GM23338 (cell line): ENCODE results near the gene KLHL18. TPM values are rescaled to one million over a fixed set of nuclear protein-coding genes. Genes with fewer than 3 reads are reported as not detected.

Experiments
- ATAC-seq: fragments of 200-7000 bp; cut with Tn5 transposase; 3 replicates; pipeline ENCODE4 v1.9.1; 2020
- DNase-seq: peaks from one replicate; pipeline ENCODE4 v3.0.0-alpha.2; 2015; ENCODE audit warnings: low spot score
- H2AFZ ChIP-seq: fragments of 200-600 bp; sonication (generic); 2 replicates; pipeline ENCODE4 v1.8.0; 2016; ENCODE audit warnings: antibody characterized with exemption, mild to moderate bottlenecking, moderate library complexity
- H3F3A ChIP-seq: fragments of 200-600 bp; sonication (generic); replicated peaks from 2 replicates; pipeline ENCODE4 v1.8.0; 2017; ENCODE audit warnings: antibody characterized with exemption, mixed run types, low read depth
- H3K27ac ChIP-seq: fragments of 200-600 bp; sonication (generic); 2 replicates; pipeline ENCODE4 v1.6.1; 2016; ENCODE audit warnings: low read depth
- H3K27me3 ChIP-seq: fragments of 200-600 bp; sonication (generic); 2 replicates; pipeline ENCODE4 v1.8.0; 2016; ENCODE audit warnings: mild to moderate bottlenecking, mixed run types, moderate library complexity; ENCODE audit not compliant: insufficient read depth
- H3K36me3 ChIP-seq: fragments of 200-600 bp; sonication (generic); 2 replicates; pipeline ENCODE4 v1.8.0; 2016; ENCODE audit warnings: mild to moderate bottlenecking; ENCODE audit not compliant: insufficient read depth
- H3K4me1 ChIP-seq: fragments of 200-600 bp; sonication (generic); 2 replicates; pipeline ENCODE4 v1.8.0; 2016; ENCODE audit warnings: mild to moderate bottlenecking, moderate library complexity; ENCODE audit not compliant: insufficient read depth
- H3K4me2 ChIP-seq: fragments of 200-600 bp; sonication (generic); 2 replicates; pipeline ENCODE4 v1.7.1; 2017; ENCODE audit warnings: mixed run types
- H3K4me3 ChIP-seq: fragments of 200-600 bp; sonication (generic); 2 replicates; pipeline ENCODE4 v1.6.1; 2016; ENCODE audit warnings: mixed run types
- H3K79me2 ChIP-seq: fragments of 200-600 bp; sonication (generic); replicated peaks from 2 replicates; pipeline ENCODE4 v1.8.0; 2017; ENCODE audit warnings: mild to moderate bottlenecking; ENCODE audit not compliant: insufficient read depth
- H3K9me2 ChIP-seq: fragments of 200-600 bp; sonication (generic); 2 replicates; pipeline ENCODE4 v1.8.0; 2017; ENCODE audit not compliant: insufficient read depth
- H4K20me1 ChIP-seq: fragments of 200-600 bp; sonication (generic); replicated peaks from 2 replicates; pipeline ENCODE4 v1.8.0; 2017; ENCODE audit warnings: mild to moderate bottlenecking; ENCODE audit not compliant: insufficient read depth
- H3K27ac Mint-ChIP-seq: 2 replicates; pipeline ENCODE4 v1.8.0; 2020; ENCODE audit warnings: inconsistent platforms, mild to moderate bottlenecking, moderate library complexity, mixed read lengths
- H3K27me3 Mint-ChIP-seq: 3 replicates; pipeline ENCODE4 v1.8.0; 2022; ENCODE audit warnings: low read depth, mild to moderate bottlenecking, moderate library complexity, mixed read lengths, inconsistent platforms; ENCODE audit not compliant: insufficient read depth, poor library complexity
- H3K36me3 Mint-ChIP-seq: 3 replicates; pipeline ENCODE4 v1.8.0; 2021; ENCODE audit warnings: low read depth, mild to moderate bottlenecking, inconsistent platforms, moderate library complexity, mixed read lengths
- H3K4me1 Mint-ChIP-seq: 3 replicates; pipeline ENCODE4 v1.8.0; 2020; ENCODE audit warnings: mild to moderate bottlenecking, inconsistent platforms, mixed read lengths
- H3K4me3 Mint-ChIP-seq: 3 replicates; pipeline ENCODE4 v1.8.0; 2021; ENCODE audit warnings: moderate library complexity, mild to moderate bottlenecking, inconsistent platforms, mixed read lengths
- H3K9me3 Mint-ChIP-seq: 3 replicates; pipeline ENCODE4 v1.8.0; 2020; ENCODE audit warnings: moderate library complexity, mild to moderate bottlenecking, inconsistent platforms, mixed read lengths
- CREB1 ChIP-seq: fragments of 250-450 bp; sonication (Bioruptor Pico); IDR thresholded peaks from 2 replicates; pipeline ENCODE4 v1.5.0; 2020; ENCODE audit warnings: low read depth, mild to moderate bottlenecking, moderate library complexity
- EZH2 ChIP-seq: fragments of 200-600 bp; sonication (generic); IDR thresholded peaks from one replicate; pipeline ENCODE4 v1.8.0; 2017; ENCODE audit warnings: antibody characterized with exemption, mild to moderate bottlenecking, low read depth; ENCODE audit not compliant: unreplicated experiment
- EZH2phosphoT487 ChIP-seq: fragments of 200-600 bp; sonication (generic); IDR thresholded peaks from one replicate; pipeline ENCODE4 v1.8.1; 2018; ENCODE audit warnings: antibody characterized with exemption; ENCODE audit not compliant: unreplicated experiment
- JUNB ChIP-seq: IDR thresholded peaks from one replicate; pipeline ENCODE4 v1.6.1; 2016; ENCODE audit warnings: antibody characterized with exemption; ENCODE audit not compliant: unreplicated experiment
- NANOG ChIP-seq: IDR thresholded peaks from 2 replicates; pipeline ENCODE4 v1.6.1; 2016; ENCODE audit warnings: antibody characterized with exemption, borderline replicate concordance
- POLR2AphosphoS5 ChIP-seq: IDR thresholded peaks from 2 replicates; pipeline ENCODE4 v1.6.1; 2016; ENCODE audit warnings: antibody characterized with exemption, low read depth
- STAT1 ChIP-seq: IDR thresholded peaks from one replicate; pipeline ENCODE4 v1.6.1; 2016; ENCODE audit warnings: antibody characterized with exemption; ENCODE audit not compliant: unreplicated experiment
- ZNF331 ChIP-seq: fragments of 250-450 bp; sonication (Bioruptor Pico); IDR thresholded peaks from 2 replicates; pipeline ENCODE4 v1.5.0; 2020; ENCODE audit warnings: low read depth, mild to moderate bottlenecking, moderate library complexity
- polyA plus RNA-seq: library from polyadenylated mRNA; unstranded; fragments of >200 nt; fragmentation: Nextera tagmentation; extraction: Ambion mirVana; gene quantifications from 2 replicates; pipeline ENCODE4 v1.2.1, GENCODE V29; 2016
- total RNA-seq: library from RNA; depleted of rRNA; stranded (reverse); fragments of >200 nt; shearing (Covaris generic); gene quantifications from 2 replicates; pipeline ENCODE4 v1.2.3, GENCODE V29; 2014
- TF ChIP-seq, protein P1 (sequence below): fragments of 250-450 bp; sonication (Bioruptor Pico); IDR thresholded peaks from 2 replicates; pipeline ENCODE4 v1.5.0; 2020; ENCODE audit warnings: mild to moderate bottlenecking, moderate library complexity
- TF ChIP-seq, protein P2 (sequence below), 2 experiments: fragments of 200-600 bp in 1 of 2; sonication (generic) in 1 of 2; conservative IDR thresholded peaks; 2 replicates each; pipeline versions ENCODE4 v1.5.1 to v1.6.1; 2016 to 2017; ENCODE audit warnings: antibody characterized with exemption in 2 of 2, low read depth in 2 of 2, mild to moderate bottlenecking in 2 of 2, moderate library complexity in 1 of 2
- TF ChIP-seq, protein P3 (sequence below): IDR thresholded peaks from one replicate; pipeline ENCODE4 v1.6.1; 2018; ENCODE audit warnings: antibody characterized with exemption; ENCODE audit not compliant: unreplicated experiment

KLHL18 gene
- total and polyA plus RNA-seq, 2 experiments from 2014 or later: 11.3 to 18.1 TPM

DNA sequence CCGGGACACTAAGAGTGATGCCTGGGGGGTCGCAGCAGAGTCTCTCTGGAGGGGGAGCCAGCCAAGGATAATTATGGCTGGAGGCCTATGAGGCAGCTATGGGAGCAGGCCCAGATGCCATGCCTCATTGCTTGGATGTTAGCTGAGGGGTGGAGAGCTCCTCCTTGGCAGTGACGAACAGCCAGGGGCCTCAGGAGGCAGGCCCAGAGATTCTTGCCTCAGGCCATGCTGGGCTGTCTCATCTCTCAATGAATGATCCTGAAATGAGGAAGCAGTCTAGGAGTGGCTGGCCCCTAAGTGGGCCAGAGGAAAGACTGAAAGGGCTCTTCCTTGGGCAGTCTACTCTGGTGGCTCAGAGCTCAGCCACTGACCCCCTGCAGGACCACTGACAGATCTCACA, 21.4 kb upstream of the KLHL18 start (continued):
- TF ChIP-seq, protein P1, sequence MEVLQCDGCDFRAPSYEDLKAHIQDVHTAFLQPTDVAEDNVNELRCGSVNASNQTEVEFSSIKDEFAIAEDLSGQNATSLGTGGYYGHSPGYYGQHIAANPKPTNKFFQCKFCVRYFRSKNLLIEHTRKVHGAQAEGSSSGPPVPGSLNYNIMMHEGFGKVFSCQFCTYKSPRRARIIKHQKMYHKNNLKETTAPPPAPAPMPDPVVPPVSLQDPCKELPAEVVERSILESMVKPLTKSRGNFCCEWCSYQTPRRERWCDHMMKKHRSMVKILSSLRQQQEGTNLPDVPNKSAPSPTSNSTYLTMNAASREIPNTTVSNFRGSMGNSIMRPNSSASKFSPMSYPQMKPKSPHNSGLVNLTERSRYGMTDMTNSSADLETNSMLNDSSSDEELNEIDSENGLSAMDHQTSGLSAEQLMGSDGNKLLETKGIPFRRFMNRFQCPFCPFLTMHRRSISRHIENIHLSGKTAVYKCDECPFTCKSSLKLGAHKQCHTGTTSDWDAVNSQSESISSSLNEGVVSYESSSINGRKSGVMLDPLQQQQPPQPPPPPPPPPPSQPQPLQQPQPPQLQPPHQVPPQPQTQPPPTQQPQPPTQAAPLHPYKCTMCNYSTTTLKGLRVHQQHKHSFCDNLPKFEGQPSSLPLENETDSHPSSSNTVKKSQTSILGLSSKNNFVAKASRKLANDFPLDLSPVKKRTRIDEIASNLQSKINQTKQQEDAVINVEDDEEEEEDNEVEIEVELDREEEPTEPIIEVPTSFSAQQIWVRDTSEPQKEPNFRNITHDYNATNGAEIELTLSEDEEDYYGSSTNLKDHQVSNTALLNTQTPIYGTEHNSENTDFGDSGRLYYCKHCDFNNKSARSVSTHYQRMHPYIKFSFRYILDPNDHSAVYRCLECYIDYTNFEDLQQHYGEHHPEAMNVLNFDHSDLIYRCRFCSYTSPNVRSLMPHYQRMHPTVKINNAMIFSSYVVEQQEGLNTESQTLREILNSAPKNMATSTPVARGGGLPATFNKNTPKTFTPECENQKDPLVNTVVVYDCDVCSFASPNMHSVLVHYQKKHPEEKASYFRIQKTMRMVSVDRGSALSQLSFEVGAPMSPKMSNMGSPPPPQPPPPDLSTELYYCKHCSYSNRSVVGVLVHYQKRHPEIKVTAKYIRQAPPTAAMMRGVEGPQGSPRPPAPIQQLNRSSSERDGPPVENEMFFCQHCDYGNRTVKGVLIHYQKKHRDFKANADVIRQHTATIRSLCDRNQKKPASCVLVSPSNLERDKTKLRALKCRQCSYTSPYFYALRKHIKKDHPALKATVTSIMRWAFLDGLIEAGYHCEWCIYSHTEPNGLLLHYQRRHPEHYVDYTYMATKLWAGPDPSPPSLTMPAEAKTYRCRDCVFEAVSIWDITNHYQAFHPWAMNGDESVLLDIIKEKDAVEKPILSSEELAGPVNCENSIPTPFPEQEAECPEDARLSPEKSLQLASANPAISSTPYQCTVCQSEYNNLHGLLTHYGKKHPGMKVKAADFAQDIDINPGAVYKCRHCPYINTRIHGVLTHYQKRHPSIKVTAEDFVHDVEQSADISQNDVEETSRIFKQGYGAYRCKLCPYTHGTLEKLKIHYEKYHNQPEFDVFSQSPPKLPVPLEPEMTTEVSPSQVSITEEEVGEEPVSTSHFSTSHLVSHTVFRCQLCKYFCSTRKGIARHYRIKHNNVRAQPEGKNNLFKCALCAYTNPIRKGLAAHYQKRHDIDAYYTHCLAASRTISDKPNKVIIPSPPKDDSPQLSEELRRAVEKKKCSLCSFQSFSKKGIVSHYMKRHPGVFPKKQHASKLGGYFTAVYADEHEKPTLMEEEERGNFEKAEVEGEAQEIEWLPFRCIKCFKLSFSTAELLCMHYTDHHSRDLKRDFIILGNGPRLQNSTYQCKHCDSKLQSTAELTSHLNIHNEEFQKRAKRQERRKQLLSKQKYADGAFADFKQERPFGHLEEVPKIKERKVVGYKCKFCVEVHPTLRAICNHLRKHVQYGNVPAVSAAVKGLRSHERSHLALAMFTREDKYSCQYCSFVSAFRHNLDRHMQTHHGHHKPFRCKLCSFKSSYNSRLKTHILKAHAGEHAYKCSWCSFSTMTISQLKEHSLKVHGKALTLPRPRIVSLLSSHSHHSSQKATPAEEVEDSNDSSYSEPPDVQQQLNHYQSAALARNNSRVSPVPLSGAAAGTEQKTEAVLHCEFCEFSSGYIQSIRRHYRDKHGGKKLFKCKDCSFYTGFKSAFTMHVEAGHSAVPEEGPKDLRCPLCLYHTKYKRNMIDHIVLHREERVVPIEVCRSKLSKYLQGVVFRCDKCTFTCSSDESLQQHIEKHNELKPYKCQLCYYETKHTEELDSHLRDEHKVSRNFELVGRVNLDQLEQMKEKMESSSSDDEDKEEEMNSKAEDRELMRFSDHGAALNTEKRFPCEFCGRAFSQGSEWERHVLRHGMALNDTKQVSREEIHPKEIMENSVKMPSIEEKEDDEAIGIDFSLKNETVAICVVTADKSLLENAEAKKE (CRISPR knock-in tag): no peak
- TF ChIP-seq CREB1 (CRISPR knock-in tag) (no peak), EZH2phosphoT487 (no peak), STAT1 (no peak), NANOG (no peak), ZNF331 (CRISPR knock-in tag) (no peak)
- TF ChIP-seq, protein P2, sequence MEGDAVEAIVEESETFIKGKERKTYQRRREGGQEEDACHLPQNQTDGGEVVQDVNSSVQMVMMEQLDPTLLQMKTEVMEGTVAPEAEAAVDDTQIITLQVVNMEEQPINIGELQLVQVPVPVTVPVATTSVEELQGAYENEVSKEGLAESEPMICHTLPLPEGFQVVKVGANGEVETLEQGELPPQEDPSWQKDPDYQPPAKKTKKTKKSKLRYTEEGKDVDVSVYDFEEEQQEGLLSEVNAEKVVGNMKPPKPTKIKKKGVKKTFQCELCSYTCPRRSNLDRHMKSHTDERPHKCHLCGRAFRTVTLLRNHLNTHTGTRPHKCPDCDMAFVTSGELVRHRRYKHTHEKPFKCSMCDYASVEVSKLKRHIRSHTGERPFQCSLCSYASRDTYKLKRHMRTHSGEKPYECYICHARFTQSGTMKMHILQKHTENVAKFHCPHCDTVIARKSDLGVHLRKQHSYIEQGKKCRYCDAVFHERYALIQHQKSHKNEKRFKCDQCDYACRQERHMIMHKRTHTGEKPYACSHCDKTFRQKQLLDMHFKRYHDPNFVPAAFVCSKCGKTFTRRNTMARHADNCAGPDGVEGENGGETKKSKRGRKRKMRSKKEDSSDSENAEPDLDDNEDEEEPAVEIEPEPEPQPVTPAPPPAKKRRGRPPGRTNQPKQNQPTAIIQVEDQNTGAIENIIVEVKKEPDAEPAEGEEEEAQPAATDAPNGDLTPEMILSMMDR (conservative IDR thresholded peaks at IDR 0.05; ENCODE audit: low read depth in 2 of 2): no peak

DNA sequence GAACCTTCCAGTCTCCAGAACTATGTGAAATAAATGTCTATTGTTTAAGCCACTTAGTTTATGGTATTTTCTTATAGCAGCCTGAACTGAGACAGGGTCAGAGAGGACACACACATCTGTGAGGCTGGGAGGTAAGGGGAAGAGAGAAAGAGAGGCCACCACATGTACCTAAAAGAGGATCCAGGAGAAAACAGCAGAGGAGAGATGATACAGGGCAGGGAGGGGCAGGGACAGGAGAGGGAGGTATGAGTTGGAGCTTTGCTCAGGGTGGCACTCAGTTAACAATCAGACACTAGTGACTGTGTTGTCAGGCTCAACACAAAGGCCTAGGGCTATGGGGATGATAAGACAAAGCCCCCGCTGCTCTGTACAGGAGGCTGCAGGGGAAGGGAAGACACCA, 17.7 kb upstream of the KLHL18 start:
- Histone ChIP-seq H2AFZ (no peak overlapping the region), H3K4me1 (peaks cover 5% of the 10 kb centered on the region; the same call in 1 of the 2 replicates), H3K27me3 (no peaks in the 10 kb centered on the region), H3F3A (0 out of 2 replicates have a peak, but pooled peaks cover 3% of the 10 kb centered on the region), H3K4me2 (no peak overlapping the region), H3K79me2 (no peaks in the 10 kb centered on the region), H3K4me3 (no peak overlapping the region), H3K9me2 (no peaks in the 10 kb centered on the region), H3K36me3 (no peaks in the 10 kb centered on the region), H3K27ac (no peak overlapping the region), H4K20me1 (no peaks in the 10 kb centered on the region)
- Mint-ChIP-seq H3K27me3 (peaks cover 9% of the 10 kb centered on the region), H3K4me1 (peaks cover 7% of the 10 kb centered on the region), H3K4me3 (no peak overlapping the region), H3K9me3 (no peaks in the 10 kb centered on the region), H3K36me3 (no peaks in the 10 kb centered on the region), H3K27ac (no peak overlapping the region)
- DNase-seq (no peak), ATAC-seq (no peak)
- TF ChIP-seq, protein P3, sequence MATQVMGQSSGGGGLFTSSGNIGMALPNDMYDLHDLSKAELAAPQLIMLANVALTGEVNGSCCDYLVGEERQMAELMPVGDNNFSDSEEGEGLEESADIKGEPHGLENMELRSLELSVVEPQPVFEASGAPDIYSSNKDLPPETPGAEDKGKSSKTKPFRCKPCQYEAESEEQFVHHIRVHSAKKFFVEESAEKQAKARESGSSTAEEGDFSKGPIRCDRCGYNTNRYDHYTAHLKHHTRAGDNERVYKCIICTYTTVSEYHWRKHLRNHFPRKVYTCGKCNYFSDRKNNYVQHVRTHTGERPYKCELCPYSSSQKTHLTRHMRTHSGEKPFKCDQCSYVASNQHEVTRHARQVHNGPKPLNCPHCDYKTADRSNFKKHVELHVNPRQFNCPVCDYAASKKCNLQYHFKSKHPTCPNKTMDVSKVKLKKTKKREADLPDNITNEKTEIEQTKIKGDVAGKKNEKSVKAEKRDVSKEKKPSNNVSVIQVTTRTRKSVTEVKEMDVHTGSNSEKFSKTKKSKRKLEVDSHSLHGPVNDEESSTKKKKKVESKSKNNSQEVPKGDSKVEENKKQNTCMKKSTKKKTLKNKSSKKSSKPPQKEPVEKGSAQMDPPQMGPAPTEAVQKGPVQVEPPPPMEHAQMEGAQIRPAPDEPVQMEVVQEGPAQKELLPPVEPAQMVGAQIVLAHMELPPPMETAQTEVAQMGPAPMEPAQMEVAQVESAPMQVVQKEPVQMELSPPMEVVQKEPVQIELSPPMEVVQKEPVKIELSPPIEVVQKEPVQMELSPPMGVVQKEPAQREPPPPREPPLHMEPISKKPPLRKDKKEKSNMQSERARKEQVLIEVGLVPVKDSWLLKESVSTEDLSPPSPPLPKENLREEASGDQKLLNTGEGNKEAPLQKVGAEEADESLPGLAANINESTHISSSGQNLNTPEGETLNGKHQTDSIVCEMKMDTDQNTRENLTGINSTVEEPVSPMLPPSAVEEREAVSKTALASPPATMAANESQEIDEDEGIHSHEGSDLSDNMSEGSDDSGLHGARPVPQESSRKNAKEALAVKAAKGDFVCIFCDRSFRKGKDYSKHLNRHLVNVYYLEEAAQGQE: no peak
- no peak for TF ChIP-seq NANOG
- TF ChIP-seq POLR2AphosphoS5: no peak
- TF ChIP-seq CREB1 (CRISPR knock-in tag): no peak
- no peak for TF ChIP-seq ZNF331 (CRISPR knock-in tag)
- no peak for TF ChIP-seq EZH2
- TF ChIP-seq JUNB: no peak
- TF ChIP-seq, protein P2 (conservative IDR thresholded peaks at IDR 0.05; ENCODE audit: low read depth in 2 of 2): no peak
- TF ChIP-seq EZH2phosphoT487: no peak
